ENCODE data around the gene CMTM1.
"Not testable (repeated sequence)": the region's sequence is repeated elsewhere in the genome, so short reads cannot be mapped to it uniquely, and the experiment has no call there.

The CMTM1 gene

DNA sequence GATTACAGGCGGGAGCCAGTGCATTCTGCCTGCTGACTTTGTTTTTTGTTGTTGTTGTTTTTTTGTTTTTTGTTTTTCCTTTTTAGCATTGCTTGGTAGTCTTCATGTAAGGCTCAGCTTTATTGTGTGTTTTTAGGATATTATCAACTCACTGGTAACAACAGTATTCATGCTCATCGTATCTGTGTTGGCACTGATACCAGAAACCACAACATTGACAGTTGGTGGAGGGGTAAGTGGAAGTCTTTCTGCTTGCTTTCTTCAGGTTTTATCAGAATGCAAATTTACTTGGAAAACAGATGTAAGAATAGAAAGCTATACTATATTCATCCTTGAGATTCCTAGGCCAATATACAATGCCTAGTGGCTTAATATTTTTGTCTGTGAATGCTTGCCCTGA is 3.3 kb upstream of the CMTM1 start:
- no peak for DNase-seq (ENCODE audit: low read depth in 2 of 2)

- no peak for DNase-seq (ENCODE audit: low read depth in 2 of 2)
Measured at GRCh38 chr16:66563574-66564334, 2.5 kb upstream of the CMTM1 start.

DNA sequence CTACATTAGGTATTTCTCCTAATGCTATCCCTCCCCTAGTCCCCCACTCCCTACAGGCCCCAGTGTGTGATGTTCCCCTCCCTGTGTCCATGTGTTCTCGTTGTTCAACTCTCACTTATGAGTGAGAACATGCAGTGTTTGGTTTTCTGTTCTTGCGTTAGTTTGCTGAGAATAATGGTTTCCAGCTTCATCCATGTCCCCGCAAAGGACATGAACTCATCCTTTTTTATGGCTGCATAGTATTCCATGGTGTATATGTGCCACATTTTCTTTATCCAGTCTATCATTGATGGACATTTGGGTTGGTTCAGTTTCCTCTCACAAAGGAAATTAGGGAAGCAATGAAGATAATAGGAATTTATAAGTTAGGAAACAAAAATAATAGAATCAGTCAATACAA is 1.0 kb downstream of the CMTM1 start:
- DNase-seq (ENCODE audit: low read depth in 2 of 2): not testable (repeated sequence)

- DNase-seq (ENCODE audit: low read depth in 2 of 2): no peak
Measured at GRCh38 chr16:66568355-66568754, 2.1 kb downstream of the CMTM1 start.

DNA sequence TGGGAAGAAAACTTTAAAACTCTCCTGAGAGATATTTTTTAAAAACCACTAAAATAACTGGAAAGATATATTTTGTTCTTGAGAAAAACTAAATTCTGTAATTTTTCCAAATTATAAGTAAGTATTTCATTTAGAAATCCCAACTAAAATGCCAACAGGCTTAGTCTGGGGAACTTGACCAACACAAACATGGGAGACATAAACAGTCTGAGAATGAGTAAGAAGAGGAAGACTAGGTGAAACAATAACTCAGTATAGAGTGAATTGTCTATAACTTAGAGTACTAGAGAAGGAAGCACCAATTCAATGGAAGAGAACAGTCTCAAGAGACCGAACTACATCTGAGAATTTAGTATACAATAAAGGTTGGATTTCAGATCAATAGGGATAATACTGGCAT is 2.9 kb downstream of the CMTM1 start:
- DNase-seq (ENCODE audit: low read depth in 2 of 2): no peak

DNA sequence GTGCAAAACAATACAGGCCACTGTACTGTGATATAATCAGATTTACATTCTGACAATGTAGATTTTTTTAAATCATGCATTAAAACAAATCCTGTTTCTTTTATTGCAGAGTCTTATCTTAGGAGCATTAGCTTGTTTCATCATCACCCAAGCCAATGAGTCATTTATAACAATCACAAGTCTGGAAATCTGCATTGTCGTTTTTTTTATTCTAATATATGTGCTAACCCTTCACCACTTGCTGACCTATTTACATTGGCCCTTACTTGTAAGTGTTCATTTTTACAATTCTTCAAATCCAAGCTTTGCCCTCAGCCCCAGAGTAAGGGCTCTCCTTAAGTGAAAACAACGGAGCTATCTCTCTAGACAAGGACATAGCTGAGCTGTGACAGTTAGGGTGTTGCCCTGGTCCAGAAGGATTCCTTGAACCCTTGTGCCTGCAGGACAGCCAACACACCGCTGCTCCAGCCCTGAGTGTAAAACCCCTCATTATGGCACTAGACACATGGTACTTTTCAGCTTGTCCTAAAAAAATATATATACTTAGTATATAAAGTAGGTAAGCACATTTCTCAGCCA is 3.7 kb downstream of the CMTM1 start:
- DNase-seq (ENCODE audit: low read depth in 2 of 2): no peak

DNA sequence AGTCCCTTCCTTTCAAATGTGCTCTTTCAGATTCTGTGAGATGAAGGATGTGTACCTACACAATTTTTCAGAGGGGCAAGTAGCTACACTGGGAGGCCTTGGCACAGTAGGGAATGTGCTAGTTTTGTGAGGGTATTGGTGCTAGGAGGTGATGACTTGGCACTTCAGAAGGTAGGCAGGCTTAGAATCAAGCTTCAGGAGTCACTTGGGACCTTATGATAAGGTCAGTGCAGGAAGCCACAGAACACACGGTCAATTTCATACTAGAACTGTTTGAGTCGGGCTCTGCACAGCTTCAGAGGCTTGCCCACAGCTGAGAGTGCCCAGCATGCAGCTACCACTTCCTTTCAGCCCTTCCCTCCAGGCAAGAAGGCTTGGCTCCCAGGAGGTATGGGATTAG is 6.1 kb downstream of the CMTM1 start:
- DNase-seq (ENCODE audit: low read depth in 2 of 2): no peak

- DNase-seq (ENCODE audit: low read depth in 2 of 2): no peak
Measured at GRCh38 chr16:66574081-66574480, 7.8 kb downstream of the CMTM1 start.

GRCh38 chr16:66574531-66574930 is 8.3 kb downstream of the CMTM1 start:
- no peak for DNase-seq (ENCODE audit: low read depth in 2 of 2)

DNA sequence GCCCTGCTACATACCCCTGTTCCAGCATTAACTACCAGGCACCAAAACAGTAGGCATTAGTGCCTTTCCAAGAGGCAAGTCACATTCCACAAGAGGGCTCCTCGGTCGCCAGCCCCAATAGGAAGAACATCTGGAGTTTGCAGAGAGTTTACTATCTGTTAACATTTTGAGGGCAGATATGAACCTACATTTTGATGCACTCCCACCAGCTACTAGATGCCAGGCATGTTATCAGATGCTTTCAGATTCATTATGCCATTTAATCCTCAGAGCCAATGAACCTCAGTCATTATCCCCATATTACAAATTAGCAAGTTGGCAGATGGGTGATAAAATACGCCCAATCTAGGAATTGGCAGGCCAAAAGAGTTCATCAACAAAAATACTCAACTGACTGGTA is 8.8 kb downstream of the CMTM1 start:
- no peak for DNase-seq (ENCODE audit: low read depth in 2 of 2)

GRCh38 chr16:66576296-66576695 is 10.1 kb downstream of the CMTM1 start:
- DNase-seq (ENCODE audit: low read depth in 2 of 2): no peak

GRCh38 chr16:66578651-66579531 is 12.7 kb downstream of the CMTM1 start, which contains the start of gene CMTM2:
CMTM2 (plus strand) TSS chr16:66579463; CDS start chr16:66579608, 145 bp downstream.
- no peak for DNase-seq (ENCODE audit: low read depth in 2 of 2)

GRCh38 chr16:66580605-66581209 is 14.5 kb downstream of the CMTM1 start:
- no peak for DNase-seq (ENCODE audit: low read depth in 2 of 2)

GRCh38 chr16:66581246-66581952 is 15.2 kb downstream of the CMTM1 start:
- no peak for DNase-seq (ENCODE audit: low read depth in 2 of 2)

GRCh38 chr16:66585481-66586239 is 19.4 kb downstream of the CMTM1 start:
- DNase-seq (ENCODE audit: low read depth in 2 of 2): no peak

DNA sequence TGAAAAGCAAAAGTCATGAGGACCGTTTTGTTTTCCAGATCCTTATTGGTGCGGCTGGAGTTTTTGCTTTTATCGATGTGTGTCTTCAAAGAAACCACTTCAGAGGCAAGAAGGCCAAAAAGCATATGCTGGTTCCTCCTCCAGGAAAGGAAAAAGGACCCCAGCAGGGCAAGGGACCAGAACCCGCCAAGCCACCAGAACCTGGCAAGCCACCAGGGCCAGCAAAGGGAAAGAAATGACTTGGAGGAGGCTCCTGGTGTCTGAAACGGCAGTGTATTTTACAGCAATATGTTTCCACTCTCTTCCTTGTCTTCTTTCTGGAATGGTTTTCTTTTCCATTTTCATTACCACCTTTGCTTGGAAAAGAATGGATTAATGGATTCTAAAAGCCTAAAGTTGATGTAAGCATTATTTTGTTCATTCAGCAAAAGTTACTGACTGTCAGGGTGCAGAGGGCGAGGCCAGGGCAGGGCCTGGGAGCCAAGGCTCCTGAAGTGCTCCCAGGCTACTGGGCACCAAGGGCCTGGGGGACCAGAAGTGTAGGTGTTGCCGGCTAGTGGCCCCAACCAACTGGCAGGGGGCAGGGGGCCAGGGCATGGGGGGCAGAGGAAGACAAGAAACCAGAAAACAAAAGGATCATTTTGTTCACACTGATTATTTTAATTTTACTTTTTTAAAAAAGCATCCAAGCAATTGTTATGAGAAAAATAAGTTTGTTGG is 21.8 kb downstream of the CMTM1 start:
- DNase-seq (ENCODE audit: low read depth in 2 of 2): no peak

- peak; percentile 48 to 52 for DNase-seq (ENCODE audit: low read depth in 2 of 2)
Measured at GRCh38 chr16:66588981-66589713, 22.9 kb downstream of the CMTM1 start.

DNA sequence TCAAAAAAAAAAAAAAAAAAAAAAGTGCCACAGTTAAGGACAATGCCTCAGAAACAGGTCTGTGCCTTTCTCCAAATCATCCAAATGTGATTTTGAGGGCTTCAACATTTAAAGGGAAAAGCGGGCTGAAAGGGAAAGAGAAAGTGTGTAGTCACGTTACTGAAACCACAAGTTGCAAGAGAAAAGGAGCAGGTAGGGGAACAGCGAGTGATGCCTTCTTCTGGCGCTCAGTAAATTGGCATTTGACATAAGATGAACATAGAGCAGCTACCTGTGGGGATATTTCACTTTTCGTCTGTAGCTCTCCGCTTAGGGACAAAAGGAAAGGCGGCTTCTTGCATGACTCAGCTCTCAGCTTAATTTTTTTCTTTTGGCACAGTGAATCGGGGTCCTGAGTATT is 24.1 kb downstream of the CMTM1 start:
- no peak for DNase-seq (ENCODE audit: low read depth in 2 of 2)

DNA sequence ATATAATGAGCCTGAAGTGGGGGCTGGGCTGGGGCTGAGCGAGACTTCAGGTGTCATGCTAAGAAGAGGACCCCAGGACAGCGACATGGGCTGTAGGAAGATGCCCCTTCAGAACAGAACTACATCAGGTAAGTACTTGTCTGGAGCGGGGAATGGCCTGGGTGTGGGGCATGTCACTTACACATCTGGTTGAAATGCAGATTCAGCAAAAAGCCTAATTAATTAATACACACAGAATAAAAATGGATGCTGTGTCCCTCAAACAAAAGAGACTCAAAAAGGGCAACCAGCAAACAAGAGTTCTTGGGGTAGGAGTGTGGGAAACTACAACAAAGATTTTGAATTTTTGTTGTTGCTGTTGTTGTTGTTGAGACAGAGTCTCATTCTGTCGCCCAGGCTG is 24.8 kb downstream of the CMTM1 start:
- DNase-seq (ENCODE audit: low read depth in 2 of 2): no peak

Measured in stimulated activated CD8-positive, alpha-beta memory T cell treated with anti-CD3 and anti-CD28 coated beads, Interleukin-7, amount 100 ng/mL, for 4 hours (primary cell).